T-helper 2 cell treated with Interferon-gamma antibody and Interleukin-4, amounts not matched to agents 5 μg/mL and 100 μg/mL, for 36 hours (primary cell): ENCODE data around the gene THSD7B.

ENCODE experiments used
- DNase-seq: peaks from one replicate; pipeline ENCODE4 v3.0.0; 2021; ENCODE audit warnings: low spot score
- H3K27ac Mint-ChIP-seq: one replicate; pipeline ENCODE4 v1.8.0; 2021; ENCODE audit warnings: mild to moderate bottlenecking, mixed read lengths
- H3K27me3 Mint-ChIP-seq: one replicate; pipeline ENCODE4 v1.8.0; 2021; ENCODE audit warnings: low read depth, mixed read lengths
- H3K36me3 Mint-ChIP-seq: one replicate; pipeline ENCODE4 v1.8.0; 2021; ENCODE audit warnings: low read depth, mixed read lengths
- H3K4me1 Mint-ChIP-seq: one replicate; pipeline ENCODE4 v1.8.0; 2021; ENCODE audit warnings: low read depth, mixed read lengths
- H3K4me3 Mint-ChIP-seq: one replicate; pipeline ENCODE4 v1.8.0; 2022; ENCODE audit warnings: mild to moderate bottlenecking, moderate library complexity, mixed read lengths
- H3K9me3 Mint-ChIP-seq: one replicate; pipeline ENCODE4 v1.8.0; 2021; ENCODE audit warnings: mixed read lengths

The THSD7B gene

GRCh38 chr2:137249463-137250130, 484.3 kb downstream of the THSD7B start:
- Mint-ChIP-seq H3K36me3 (no peaks in the 10 kb centered on the region), H3K27ac (no peak overlapping the region), H3K9me3 (no peaks in the 10 kb centered on the region), H3K4me3 (no peak overlapping the region), H3K27me3 (no peaks in the 10 kb centered on the region), H3K4me1 (no peaks in the 10 kb centered on the region)
- DNase-seq, result no peak

- H3K27ac Mint-ChIP-seq, result no peak overlapping the region
- no peak overlapping the region for H3K4me3 Mint-ChIP-seq
- H3K27me3 Mint-ChIP-seq, result no peaks in the 10 kb centered on the region
- no peak for DNase-seq
- no peaks in the 10 kb centered on the region for H3K9me3 Mint-ChIP-seq
- no peaks in the 10 kb centered on the region for H3K4me1 Mint-ChIP-seq
- H3K36me3 Mint-ChIP-seq, result no peaks in the 10 kb centered on the region
Observed at GRCh38 chr2:137250401-137250800, 485.1 kb downstream of the THSD7B start.

- Mint-ChIP-seq H3K36me3 (no peaks in the 10 kb centered on the region), H3K4me1 (no peaks in the 10 kb centered on the region), H3K4me3 (no peak overlapping the region), H3K9me3 (no peaks in the 10 kb centered on the region), H3K27me3 (no peaks in the 10 kb centered on the region), H3K27ac (no peak overlapping the region)
- DNase-seq, result no peak
Observed at GRCh38 chr2:137251045-137251444, 485.7 kb downstream of the THSD7B start.

GRCh38 chr2:137252934-137253333, 487.6 kb downstream of the THSD7B start:
- H3K4me1 Mint-ChIP-seq, result no peaks in the 10 kb centered on the region
- no peaks in the 10 kb centered on the region for H3K9me3 Mint-ChIP-seq
- H3K4me3 Mint-ChIP-seq, result no peak overlapping the region
- no peaks in the 10 kb centered on the region for H3K27me3 Mint-ChIP-seq
- H3K27ac Mint-ChIP-seq, result no peak overlapping the region
- no peak for DNase-seq
- H3K36me3 Mint-ChIP-seq, result no peaks in the 10 kb centered on the region

GRCh38 chr2:137254052-137254451, 488.7 kb downstream of the THSD7B start:
- no peak overlapping the region for H3K4me3 Mint-ChIP-seq

GRCh38 chr2:137255345-137255744, 490.0 kb downstream of the THSD7B start:
- DNase-seq, result no peak
- H3K36me3 Mint-ChIP-seq, result no peaks in the 10 kb centered on the region
- no peaks in the 10 kb centered on the region for H3K9me3 Mint-ChIP-seq
- H3K27me3 Mint-ChIP-seq, result no peaks in the 10 kb centered on the region
- H3K27ac Mint-ChIP-seq, result no peak overlapping the region
- no peaks in the 10 kb centered on the region for H3K4me1 Mint-ChIP-seq
- no peak overlapping the region for H3K4me3 Mint-ChIP-seq

More at GRCh38 chr2:137254052-137254451, 488.7 kb downstream of the THSD7B start:
- no peak for DNase-seq
- no peaks in the 10 kb centered on the region for H3K36me3 Mint-ChIP-seq
- H3K27ac Mint-ChIP-seq, result no peak overlapping the region
- no peaks in the 10 kb centered on the region for H3K4me1 Mint-ChIP-seq
- H3K27me3 Mint-ChIP-seq, result no peaks in the 10 kb centered on the region
- H3K9me3 Mint-ChIP-seq, result no peaks in the 10 kb centered on the region

GRCh38 chr2:137255990-137256389, 490.6 kb downstream of the THSD7B start:
- H3K4me3 Mint-ChIP-seq, result no peak overlapping the region

GRCh38 chr2:137261881-137262585, 496.7 kb downstream of the THSD7B start:
- Mint-ChIP-seq H3K4me1 (no peaks in the 10 kb centered on the region), H3K4me3 (no peak overlapping the region), H3K36me3 (no peaks in the 10 kb centered on the region), H3K27ac (no peak overlapping the region), H3K27me3 (no peaks in the 10 kb centered on the region), H3K9me3 (no peaks in the 10 kb centered on the region)
- DNase-seq, result no peak

More at GRCh38 chr2:137255990-137256389, 490.6 kb downstream of the THSD7B start:
- Mint-ChIP-seq H3K27me3 (no peaks in the 10 kb centered on the region), H3K9me3 (no peaks in the 10 kb centered on the region), H3K36me3 (no peaks in the 10 kb centered on the region), H3K4me1 (no peaks in the 10 kb centered on the region), H3K27ac (no peak overlapping the region)
- DNase-seq, result no peak

GRCh38 chr2:137262594-137262993, 497.2 kb downstream of the THSD7B start:
- Mint-ChIP-seq H3K9me3 (no peaks in the 10 kb centered on the region), H3K4me1 (no peaks in the 10 kb centered on the region), H3K27me3 (no peaks in the 10 kb centered on the region), H3K4me3 (no peak overlapping the region), H3K36me3 (no peaks in the 10 kb centered on the region), H3K27ac (no peak overlapping the region)
- no peak for DNase-seq

GRCh38 chr2:137287913-137288639, 522.7 kb downstream of the THSD7B start:
- no peak for DNase-seq
- Mint-ChIP-seq H3K9me3 (peaks cover 3% of the 10 kb centered on the region), H3K27me3 (no peaks in the 10 kb centered on the region), H3K4me1 (no peaks in the 10 kb centered on the region), H3K4me3 (no peak overlapping the region), H3K27ac (no peak overlapping the region), H3K36me3 (no peaks in the 10 kb centered on the region)

GRCh38 chr2:137291836-137292570, 526.7 kb downstream of the THSD7B start:
- no peaks in the 10 kb centered on the region for H3K4me1 Mint-ChIP-seq
- H3K27me3 Mint-ChIP-seq, result no peaks in the 10 kb centered on the region
- peaks cover 3% of the 10 kb centered on the region for H3K9me3 Mint-ChIP-seq
- H3K27ac Mint-ChIP-seq, result no peak overlapping the region
- DNase-seq, result no peak
- H3K36me3 Mint-ChIP-seq, result no peaks in the 10 kb centered on the region
- H3K4me3 Mint-ChIP-seq, result no peak overlapping the region

GRCh38 chr2:137298377-137298776, 533.0 kb downstream of the THSD7B start:
- Mint-ChIP-seq H3K4me3 (no peak overlapping the region), H3K9me3 (peaks cover 7% of the 10 kb centered on the region), H3K27me3 (no peaks in the 10 kb centered on the region), H3K27ac (no peak overlapping the region), H3K36me3 (no peaks in the 10 kb centered on the region), H3K4me1 (no peaks in the 10 kb centered on the region)
- DNase-seq, result no peak

GRCh38 chr2:137300987-137301386, 535.6 kb downstream of the THSD7B start:
- H3K27me3 Mint-ChIP-seq, result no peaks in the 10 kb centered on the region
- H3K36me3 Mint-ChIP-seq, result no peaks in the 10 kb centered on the region
- H3K4me1 Mint-ChIP-seq, result no peaks in the 10 kb centered on the region

GRCh38 chr2:137302957-137303356, 537.6 kb downstream of the THSD7B start:
- H3K4me3 Mint-ChIP-seq, result no peak overlapping the region
- no peaks in the 10 kb centered on the region for H3K36me3 Mint-ChIP-seq
- no peaks in the 10 kb centered on the region for H3K4me1 Mint-ChIP-seq
- H3K27ac Mint-ChIP-seq, result no peak overlapping the region
- no peaks in the 10 kb centered on the region for H3K27me3 Mint-ChIP-seq
- peaks cover 2% of the 10 kb centered on the region for H3K9me3 Mint-ChIP-seq
- no peak for DNase-seq

More at GRCh38 chr2:137300987-137301386, 535.6 kb downstream of the THSD7B start:
- no peak overlapping the region for H3K27ac Mint-ChIP-seq
- H3K4me3 Mint-ChIP-seq, result no peak overlapping the region
- DNase-seq, result no peak
- peaks cover 7% of the 10 kb centered on the region for H3K9me3 Mint-ChIP-seq
